Measurements from ENCODE around the gene TMED6. TPM values are rescaled to one million over a fixed set of nuclear protein-coding genes. Genes with fewer than 3 reads are reported as not detected.

The TMED6 gene
- polyA plus RNA-seq, 6 donors from 2014 or later = 0.44 TPM; not detected in 5

DNA sequence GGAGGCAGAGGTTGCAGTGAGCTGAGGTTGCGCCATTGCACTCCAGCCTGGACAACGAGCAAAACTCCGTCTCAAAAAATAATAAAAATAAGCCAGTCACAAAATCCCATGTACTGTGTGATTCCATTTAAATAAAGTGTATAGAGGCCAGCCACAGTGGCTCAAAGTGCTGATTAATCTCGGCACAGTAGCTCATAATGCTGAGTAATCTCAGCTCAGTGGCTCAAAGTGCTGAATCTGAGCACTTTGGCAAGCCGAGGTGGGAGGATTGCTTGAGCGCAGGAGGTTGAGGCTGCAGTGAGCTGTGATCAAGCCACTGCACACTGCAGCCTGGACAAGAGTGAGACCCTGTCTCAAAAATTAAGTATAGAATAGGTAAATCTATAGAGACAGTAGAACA is 4.9 kb downstream of the TMED6 start:
- ATAC-seq (ENCODE audit: low read depth in 2 of 2) (no peak), DNase-seq (no peak)
- H3K4me1 Mint-ChIP-seq = peaks cover 0 to 3% (median 0%) of the 10 kb centered on the region in 3 donors
- peaks cover 0 to 5% of the 10 kb centered on the region in 2 donors for H3K36me3 Mint-ChIP-seq
- H3K27me3 Mint-ChIP-seq = no peaks in the 10 kb centered on the region
- no peak overlapping the region for H3K27ac Mint-ChIP-seq
- H3K9me3 Mint-ChIP-seq = no peaks in the 10 kb centered on the region
- H3K4me3 Mint-ChIP-seq = no peak overlapping the region

DNA sequence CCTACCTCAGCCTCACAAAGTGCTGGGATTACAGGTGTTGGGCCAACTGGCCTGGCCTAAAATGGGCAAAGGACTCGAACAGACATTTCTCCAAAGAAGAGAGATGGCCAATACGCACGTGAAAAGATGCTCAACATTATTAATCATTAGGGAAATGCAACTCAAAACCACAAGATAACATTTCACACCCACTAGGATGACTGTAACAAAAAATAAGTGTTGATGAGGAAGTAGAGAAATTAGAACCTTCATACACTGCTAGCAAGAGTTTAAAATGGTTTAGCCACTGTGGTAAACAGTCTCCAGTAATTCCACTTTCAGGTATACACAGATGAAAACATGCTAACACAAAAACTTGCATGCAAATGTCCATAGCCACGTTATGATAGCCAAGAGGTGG is 5.7 kb downstream of the TMED6 start:
- H3K27ac Mint-ChIP-seq = peak overlapping the region in 1 of 6 donors; percentile 49
- peaks cover 0 to 5% of the 10 kb centered on the region in 2 donors for H3K36me3 Mint-ChIP-seq
- no peaks in the 10 kb centered on the region for H3K9me3 Mint-ChIP-seq
- DNase-seq (no peak), ATAC-seq (ENCODE audit: low read depth in 2 of 2) (peak in 1 of 2 donors; percentile 41)
- H3K27me3 Mint-ChIP-seq = no peaks in the 10 kb centered on the region
- H3K4me3 Mint-ChIP-seq = no peak overlapping the region
- peaks cover 0 to 5% (median 3%) of the 10 kb centered on the region in 3 donors for H3K4me1 Mint-ChIP-seq

DNA sequence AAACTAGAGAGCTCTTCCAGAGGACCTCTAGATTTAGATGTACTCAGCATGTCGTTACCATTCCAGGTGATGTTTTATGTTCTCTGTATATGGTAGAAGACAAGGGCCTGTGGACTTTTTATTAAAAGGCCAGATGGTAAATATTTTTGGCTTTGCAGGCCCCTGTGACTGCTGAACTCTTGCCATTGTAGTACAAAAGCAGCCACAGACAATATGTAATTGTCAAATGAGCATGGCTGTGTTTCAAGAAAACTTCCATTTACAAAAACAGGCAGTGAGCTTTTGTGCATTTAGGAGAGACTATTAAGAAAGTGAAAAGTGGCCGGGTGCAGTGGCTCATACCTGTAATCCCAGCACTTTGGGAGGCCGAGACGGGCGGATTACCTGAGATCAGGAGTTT is 7.4 kb downstream of the TMED6 start:
- H3K27me3 Mint-ChIP-seq = no peaks in the 10 kb centered on the region
- H3K4me1 Mint-ChIP-seq = peaks cover 15 to 21% (median 17%) of the 10 kb centered on the region in 3 donors
- H3K4me3 Mint-ChIP-seq = no peak overlapping the region
- ATAC-seq (ENCODE audit: low read depth in 2 of 2) (no peak), DNase-seq (no peak)
- peak overlapping the region in 1 of 6 donors; percentile 54 for H3K27ac Mint-ChIP-seq
- no peaks in the 10 kb centered on the region for H3K9me3 Mint-ChIP-seq
- H3K36me3 Mint-ChIP-seq = peaks cover 0 to 5% of the 10 kb centered on the region in 2 donors

DNA sequence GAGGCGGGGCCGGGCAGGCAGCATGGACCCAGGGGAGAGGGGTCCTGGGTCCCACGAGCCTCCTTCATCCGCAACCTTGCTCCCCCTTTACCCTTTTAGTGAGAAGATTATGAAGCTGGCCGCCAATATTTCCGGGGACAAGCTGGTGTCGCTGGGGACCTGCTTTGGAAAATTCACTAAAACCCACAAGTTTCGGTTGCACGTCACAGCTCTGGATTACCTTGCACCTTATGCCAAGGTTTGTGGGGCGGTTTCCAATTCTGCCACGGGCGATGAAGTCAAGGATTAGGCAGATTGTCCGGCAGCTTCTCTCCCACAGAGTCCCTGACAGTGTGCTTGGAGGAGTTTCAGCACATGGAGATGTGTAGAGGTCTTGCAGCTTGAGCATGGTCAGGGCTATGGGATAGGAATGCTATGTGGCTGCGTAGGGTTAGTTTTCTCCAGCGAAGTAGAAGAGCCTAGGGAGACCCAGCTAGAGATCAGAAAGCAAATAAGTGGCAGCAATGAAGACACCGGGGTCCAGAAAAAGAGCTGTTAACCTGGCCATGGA is 11.4 kb downstream of the TMED6 start:
- DNase-seq (no peak), ATAC-seq (ENCODE audit: low read depth in 2 of 2) (no peak)
- H3K36me3 Mint-ChIP-seq = peaks cover 8 to 10% of the 10 kb centered on the region in 2 donors
- H3K4me1 Mint-ChIP-seq = peaks cover 22 to 46% (median 42%) of the 10 kb centered on the region in 3 donors
- H3K4me3 Mint-ChIP-seq = peak overlapping the region; percentile 93 to 100 (median 100)
- no peaks in the 10 kb centered on the region for H3K9me3 Mint-ChIP-seq
- peak overlapping the region; percentile 95 to 99 (median 97) for H3K27ac Mint-ChIP-seq
- H3K27me3 Mint-ChIP-seq = no peaks in the 10 kb centered on the region

DNA sequence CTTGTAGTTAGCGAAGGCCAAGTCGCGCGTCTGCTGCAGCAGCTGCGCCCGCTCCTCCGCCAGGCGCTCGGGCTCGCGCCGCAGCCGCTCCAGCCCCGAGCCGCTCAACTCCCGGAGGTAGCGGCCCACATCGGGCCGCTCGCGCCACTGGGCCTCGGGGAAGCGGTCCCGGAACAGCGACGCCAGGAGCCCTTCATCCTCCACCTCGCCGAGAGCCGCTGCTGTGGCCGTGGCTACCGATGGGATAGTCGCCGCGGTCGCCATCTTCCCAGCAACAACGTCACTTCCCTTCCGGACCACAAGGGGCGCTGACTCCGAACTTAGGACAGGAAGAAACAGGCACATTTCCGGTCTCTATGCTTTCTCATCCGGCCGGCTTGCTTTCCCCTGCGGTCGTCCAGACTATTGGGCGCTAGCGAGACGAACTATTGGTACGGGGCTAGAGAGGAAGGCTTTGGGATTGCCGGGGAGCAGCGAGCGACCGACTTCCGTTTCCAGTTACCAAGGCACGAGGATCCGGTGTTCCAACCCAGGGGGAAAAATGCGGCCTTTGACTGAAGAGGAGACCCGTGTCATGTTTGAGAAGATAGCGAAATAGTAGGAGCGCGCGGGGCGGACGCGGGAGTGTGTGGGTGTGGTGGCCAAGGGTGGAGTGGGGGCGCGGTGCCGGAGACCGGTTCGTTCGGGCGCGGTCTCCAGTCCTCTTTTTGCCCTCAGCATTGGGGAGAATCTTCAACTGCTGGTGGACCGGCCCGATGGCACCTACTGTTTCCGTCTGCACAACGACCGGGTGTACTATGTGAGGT is 12.1 kb downstream of the TMED6 start, which contains the start of the genes COG8 and NIP7:
TSS of gene COG8 (minus strand) at position 276 of the 806 bp plus-strand sequence. CDS start at position 264, 12 bp downstream.
TSS of gene NIP7 (plus strand) at position 484 of the 806 bp plus-strand sequence. CDS start at position 542, 58 bp downstream.
- peak within 1 kb of the TSS; percentile 93 to 100 (median 100) for H3K4me3 Mint-ChIP-seq
- peak; percentile 89 for DNase-seq
- H3K4me1 Mint-ChIP-seq = peaks cover 22 to 46% (median 44%) of the 10 kb centered on the region in 3 donors
- no peaks in the 10 kb centered on the region for H3K27me3 Mint-ChIP-seq
- H3K36me3 Mint-ChIP-seq = peaks cover 8 to 10% of the 10 kb centered on the region in 2 donors
- peak within 1 kb of the TSS; percentile 95 to 99 (median 97) for H3K27ac Mint-ChIP-seq
- peak; percentile 87 to 91 for ATAC-seq (ENCODE audit: low read depth in 2 of 2)
- H3K9me3 Mint-ChIP-seq = no peaks in the 10 kb centered on the region

DNA sequence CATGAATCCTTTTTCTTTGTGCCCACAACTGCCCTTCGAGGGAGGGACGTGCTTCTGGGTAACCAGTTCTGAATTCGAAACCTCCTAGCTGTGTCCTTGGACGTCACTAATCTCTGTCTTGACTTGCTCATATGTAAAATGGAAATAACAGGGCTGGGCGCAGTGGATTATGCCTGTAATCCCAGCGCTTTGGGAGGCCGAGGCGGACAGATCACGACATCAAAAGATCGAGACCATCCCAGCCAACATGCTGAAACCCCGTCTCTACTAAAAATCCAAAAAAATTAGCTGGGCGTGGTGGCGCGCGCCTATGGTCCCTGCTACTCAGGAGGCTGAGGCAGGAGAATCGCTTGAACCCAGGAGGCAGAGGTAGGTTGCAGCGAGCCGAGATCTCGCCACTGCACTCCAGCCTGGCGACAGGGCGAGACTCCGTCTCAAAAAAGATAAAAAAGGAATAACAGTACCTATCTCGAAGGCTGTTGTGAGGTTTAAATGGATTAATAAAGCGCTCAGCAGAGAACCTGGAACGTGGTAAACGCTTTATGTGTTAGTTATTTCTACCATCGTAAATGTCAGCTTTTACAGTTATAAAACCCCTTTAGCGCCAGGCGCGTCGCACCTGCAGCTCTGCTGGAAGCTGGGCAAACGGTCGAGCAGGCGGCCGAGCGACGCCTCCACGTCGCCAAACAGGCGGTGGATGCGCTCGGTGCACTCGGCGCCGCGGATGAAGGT is 12.9 kb downstream of the TMED6 start:
- ATAC-seq (ENCODE audit: low read depth in 2 of 2) (no peak), DNase-seq (no peak)
- Mint-ChIP-seq H3K27ac (peak overlapping the region; percentile 58 to 98 (median 94)), H3K36me3 (peaks cover 8 to 10% of the 10 kb centered on the region in 2 donors), H3K4me1 (peaks cover 22 to 46% (median 44%) of the 10 kb centered on the region in 3 donors), H3K27me3 (no peaks in the 10 kb centered on the region), H3K9me3 (no peaks in the 10 kb centered on the region), H3K4me3 (peak overlapping the region; percentile 93 to 100 (median 100))

DNA sequence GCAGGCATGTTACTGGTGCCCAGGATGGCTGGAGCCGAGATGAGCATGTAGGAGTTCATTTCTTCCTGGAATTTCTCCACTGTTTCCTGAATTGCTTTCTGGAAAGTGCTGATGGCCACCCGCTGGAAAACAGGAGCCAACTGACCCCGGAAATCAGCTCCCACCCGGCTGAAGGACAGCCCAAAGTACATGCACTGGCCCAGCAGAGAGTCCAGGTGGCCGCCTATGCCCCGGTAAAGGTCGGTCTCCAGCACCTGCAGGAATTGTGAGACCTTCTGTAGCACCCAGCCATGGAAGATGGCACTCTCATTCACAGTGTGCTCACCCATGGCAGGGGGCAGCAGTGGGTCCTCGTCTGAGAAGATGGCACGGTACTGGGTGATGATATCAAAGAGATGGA is 16.9 kb downstream of the TMED6 start:
- H3K4me1 Mint-ChIP-seq = peaks cover 22 to 41% (median 31%) of the 10 kb centered on the region in 3 donors
- no peaks in the 10 kb centered on the region for H3K9me3 Mint-ChIP-seq
- peak overlapping the region in 1 of 6 donors; percentile 59 for H3K27ac Mint-ChIP-seq
- H3K36me3 Mint-ChIP-seq = peaks cover 5 to 8% of the 10 kb centered on the region in 2 donors
- peak overlapping the region in 2 of 8 donors; percentile 68 to 69 for H3K4me3 Mint-ChIP-seq
- ATAC-seq (ENCODE audit: low read depth in 2 of 2) (no peak), DNase-seq (no peak)
- no peaks in the 10 kb centered on the region for H3K27me3 Mint-ChIP-seq

DNA sequence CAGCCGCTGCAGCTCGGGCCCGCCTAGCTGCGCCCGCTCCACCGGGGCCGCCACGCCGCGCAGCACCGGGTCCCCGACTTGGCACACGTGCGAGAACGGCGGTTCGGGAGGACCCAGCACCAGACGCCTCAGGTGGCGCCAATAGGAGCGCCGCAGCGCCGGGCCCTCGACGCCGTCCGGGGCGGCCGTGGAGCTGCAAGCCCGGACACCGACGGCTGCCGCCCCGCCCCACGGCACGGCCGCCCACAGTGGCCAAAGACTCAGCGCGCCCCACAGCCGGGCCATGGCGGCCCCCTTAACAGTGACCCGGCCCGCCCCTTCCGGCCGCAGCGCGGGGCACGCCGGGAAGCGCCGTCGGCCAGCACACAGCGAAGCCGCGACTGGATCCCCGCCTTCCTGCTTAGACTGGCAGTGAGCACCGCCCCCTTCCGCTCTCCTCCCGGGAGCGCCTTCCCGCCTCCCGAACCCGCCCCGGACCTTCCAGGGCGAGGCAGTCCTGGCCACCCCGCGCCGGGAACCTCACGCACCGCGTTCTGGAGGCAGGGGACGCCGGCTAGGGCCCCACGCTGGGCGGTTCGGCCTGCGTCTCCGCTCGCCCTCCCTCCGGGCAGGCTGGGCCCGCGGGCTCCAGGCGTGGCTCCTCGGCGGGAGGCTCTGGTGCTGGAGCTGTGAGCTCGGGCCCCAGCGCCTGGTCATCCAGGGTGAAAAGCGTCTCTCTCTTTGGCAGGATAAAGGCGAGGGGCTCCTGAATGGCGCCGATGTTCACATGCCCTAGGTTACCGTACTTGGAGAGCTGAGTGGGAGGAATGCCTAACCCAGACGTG is 21.1 kb downstream of the TMED6 start, which contains the start of gene PDF:
TSS of gene PDF (minus strand) at position 303 of the 824 bp plus-strand sequence. CDS start at position 285, 18 bp downstream.
- Mint-ChIP-seq H3K36me3 (peaks cover 0 to under 1% of the 10 kb centered on the region in 2 donors), H3K9me3 (no peaks in the 10 kb centered on the region), H3K27me3 (no peaks in the 10 kb centered on the region), H3K4me3 (peak within 1 kb of the TSS; percentile 74 to 92 (median 81)), H3K27ac (peak within 1 kb of the TSS in 5 of 6 donors; percentile 26 to 82 (median 39)), H3K4me1 (peaks cover 19 to 39% (median 21%) of the 10 kb centered on the region in 3 donors)
- DNase-seq = peak; percentile 79
- peak; percentile 95 to 97 for ATAC-seq (ENCODE audit: low read depth in 2 of 2)

DNA sequence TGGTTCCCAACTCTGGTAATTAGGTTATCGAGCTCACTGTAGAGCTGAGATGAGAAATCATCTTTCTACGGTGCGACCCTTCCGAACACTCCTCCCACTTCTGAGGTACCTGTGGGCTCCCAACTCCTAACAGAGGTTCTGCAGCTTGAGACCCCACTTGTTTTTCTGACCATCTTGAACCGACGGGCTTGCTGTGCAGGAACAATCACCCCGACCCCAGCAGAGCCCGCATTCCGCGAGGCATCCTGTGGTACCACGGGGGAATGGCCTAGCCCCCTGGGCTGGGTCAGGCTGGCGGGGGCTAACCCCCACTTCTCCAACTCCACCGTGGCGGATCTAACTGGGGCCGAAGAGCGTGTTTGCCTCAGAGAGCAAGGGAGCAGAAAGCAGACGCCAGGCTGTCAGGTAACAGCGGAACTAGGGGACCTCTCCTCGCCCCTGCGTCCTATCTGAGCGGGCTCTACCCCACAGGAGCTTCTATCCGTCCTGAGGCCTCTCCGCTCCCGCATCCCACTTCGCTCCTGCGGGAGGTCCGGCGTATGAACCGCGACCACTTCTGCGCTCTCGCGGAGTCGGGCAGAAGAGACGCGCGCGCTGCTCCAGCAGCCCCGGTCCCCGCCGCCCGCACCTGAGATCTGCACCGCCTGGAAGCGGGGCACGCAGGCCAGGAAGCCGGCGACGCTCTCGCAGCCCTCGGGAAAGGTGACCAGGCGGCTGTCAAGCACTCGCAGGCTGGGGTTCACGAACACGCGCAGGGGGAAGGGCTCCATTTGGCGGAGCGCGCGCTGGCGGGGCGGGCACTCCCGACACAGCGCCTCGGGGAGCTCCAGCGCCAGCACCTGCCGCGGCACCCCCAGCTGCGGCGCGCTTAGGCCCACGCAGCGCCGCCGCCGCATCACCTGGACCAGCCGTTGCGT is 22.0 kb downstream of the TMED6 start:
- Mint-ChIP-seq H3K9me3 (no peaks in the 10 kb centered on the region), H3K4me3 (peak overlapping the region; percentile 66 to 92 (median 80)), H3K36me3 (no peaks in the 10 kb centered on the region), H3K27ac (peak overlapping the region in 3 of 6 donors; percentile 6 to 75 (median 39)), H3K4me1 (peaks cover 22 to 37% (median 26%) of the 10 kb centered on the region in 3 donors), H3K27me3 (no peaks in the 10 kb centered on the region)
- DNase-seq = no peak
- ATAC-seq (ENCODE audit: low read depth in 2 of 2) = peak; percentile 51 to 56

DNA sequence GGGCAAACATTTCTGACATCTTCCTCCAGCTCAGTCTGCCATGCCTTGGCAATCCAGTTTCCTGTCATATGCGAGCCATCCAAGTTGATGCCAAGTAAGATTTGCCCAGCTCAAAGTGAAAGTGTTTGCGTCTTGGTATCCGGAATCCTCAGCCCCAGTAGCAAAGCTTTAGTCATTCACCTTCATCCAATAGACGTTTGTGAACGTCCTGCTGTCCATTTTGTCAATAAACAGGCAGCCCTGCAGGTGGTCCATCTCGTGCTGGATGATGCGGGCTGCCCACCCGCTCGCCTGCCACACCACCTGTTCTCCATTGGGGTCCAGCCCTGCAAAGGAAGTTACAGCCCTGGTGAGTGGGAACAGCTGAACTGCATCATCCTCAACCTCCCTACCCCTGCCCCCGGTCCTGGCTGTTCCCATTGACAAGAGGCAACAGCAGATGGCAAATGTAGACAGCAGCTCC is 22.7 kb downstream of the TMED6 start:
- H3K4me1 Mint-ChIP-seq = peaks cover 22 to 37% (median 29%) of the 10 kb centered on the region in 3 donors
- H3K9me3 Mint-ChIP-seq = no peaks in the 10 kb centered on the region
- no peak for ATAC-seq (ENCODE audit: low read depth in 2 of 2)
- H3K27me3 Mint-ChIP-seq = no peaks in the 10 kb centered on the region
- H3K27ac Mint-ChIP-seq = peak overlapping the region in 2 of 6 donors; percentile 39 to 53
- no peaks in the 10 kb centered on the region for H3K36me3 Mint-ChIP-seq
- no peak for DNase-seq
- peak overlapping the region; percentile 66 to 92 (median 80) for H3K4me3 Mint-ChIP-seq

DNA sequence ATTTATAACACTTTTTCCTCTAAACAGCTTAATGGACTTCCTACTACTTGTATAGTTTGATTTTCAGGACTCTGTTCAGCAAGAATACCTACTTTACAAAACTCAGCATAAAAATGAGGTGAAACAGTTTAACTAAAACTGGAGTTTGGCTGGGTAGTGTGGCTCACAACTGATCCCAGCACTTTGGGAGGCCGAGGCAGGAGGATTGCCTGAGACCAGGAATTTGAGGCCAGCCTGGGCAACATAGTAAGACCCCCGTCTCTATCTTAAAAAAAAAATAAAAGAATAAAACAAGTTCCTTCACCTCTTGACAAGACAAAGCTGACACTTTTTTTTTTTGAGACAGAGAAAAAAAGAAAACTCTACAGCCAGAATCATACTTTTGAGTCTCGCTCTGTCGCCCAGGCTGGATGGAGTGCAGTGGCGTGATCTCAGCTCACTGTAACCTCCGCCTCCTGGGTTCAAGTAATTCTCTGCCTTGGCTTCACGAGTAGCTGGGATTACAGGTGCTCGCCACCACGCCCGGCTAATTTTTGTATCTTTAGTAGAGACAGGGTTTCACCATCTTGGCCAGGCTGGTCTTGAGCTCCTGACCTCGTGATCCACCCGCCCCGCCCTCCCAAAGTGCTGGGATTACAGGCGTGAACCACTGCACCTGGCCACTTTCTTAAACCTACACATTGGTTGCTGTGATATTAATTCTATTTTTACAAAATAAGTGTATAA is 23.8 kb downstream of the TMED6 start:
- Mint-ChIP-seq H3K27me3 (no peaks in the 10 kb centered on the region), H3K4me1 (peaks cover 20 to 36% (median 29%) of the 10 kb centered on the region in 3 donors), H3K9me3 (no peaks in the 10 kb centered on the region), H3K36me3 (no peaks in the 10 kb centered on the region), H3K4me3 (peak overlapping the region in 2 of 8 donors; percentile 74 to 90), H3K27ac (peak overlapping the region in 1 of 6 donors; percentile 26)
- ATAC-seq (ENCODE audit: low read depth in 2 of 2) (no peak), DNase-seq (no peak)

Measured in naive B cell (primary cell).